KMS-11 (cell line): Measurements from ENCODE around the gene MS4A12.
"Not testable (repeated sequence)": the region's sequence is repeated elsewhere in the genome, so short reads cannot be mapped to it uniquely, and the experiment has no call there.

Experiments
- H2AFZ ChIP-seq: fragments of 200-600 bp; sonication (generic); 2 replicates; pipeline ENCODE4 v1.6.1; 2016; ENCODE audit warnings: antibody characterized with exemption, mixed run types, low read depth
- H3K27ac ChIP-seq: fragments of 200-600 bp; sonication (generic); 2 replicates; pipeline ENCODE4 v1.6.1; 2016; ENCODE audit warnings: mild to moderate bottlenecking, mixed run types
- H3K27me3 ChIP-seq: fragments of 200-600 bp; sonication (generic); 2 replicates; pipeline ENCODE4 v1.6.1; 2017; ENCODE audit warnings: mild to moderate bottlenecking, low read depth, mixed run types, moderate library complexity; ENCODE audit not compliant: insufficient read depth
- H3K36me3 ChIP-seq: fragments of 200-600 bp; sonication (generic); 2 replicates; pipeline ENCODE4 v1.6.1; 2017; ENCODE audit warnings: mild to moderate bottlenecking, mixed run types; ENCODE audit not compliant: insufficient read depth
- H3K4me1 ChIP-seq: fragments of 200-600 bp; sonication (generic); 2 replicates; pipeline ENCODE4 v1.6.1; 2016; ENCODE audit warnings: mild to moderate bottlenecking, low read depth, mixed run types; ENCODE audit not compliant: poor library complexity, severe bottlenecking
- H3K4me2 ChIP-seq: fragments of 200-600 bp; sonication (generic); 2 replicates; pipeline ENCODE4 v1.7.0; 2016; ENCODE audit warnings: mild to moderate bottlenecking, mixed run types
- H3K4me3 ChIP-seq: fragments of 200-600 bp; sonication (generic); IDR thresholded peaks from 2 replicates; pipeline ENCODE4 v1.6.1; 2017; ENCODE audit warnings: low read depth, low read length, mixed read lengths; ENCODE audit not compliant: insufficient read depth
- H3K79me2 ChIP-seq: fragments of 200-600 bp; sonication (generic); 2 replicates; pipeline ENCODE4 v1.6.1; 2016; ENCODE audit warnings: low read depth, mixed run types; ENCODE audit not compliant: insufficient read depth
- H3K9ac ChIP-seq: fragments of 200-600 bp; sonication (generic); 2 replicates; pipeline ENCODE4 v1.6.1; 2016; ENCODE audit warnings: mild to moderate bottlenecking, mixed run types
- H4K20me1 ChIP-seq: fragments of 200-600 bp; sonication (generic); 2 replicates; pipeline ENCODE4 v1.6.1; 2016; ENCODE audit warnings: mild to moderate bottlenecking, mixed run types; ENCODE audit not compliant: insufficient read depth
- TF ChIP-seq, protein P1 (sequence below): fragments of 200-600 bp; sonication (generic); conservative IDR thresholded peaks from 2 replicates; pipeline ENCODE4 v1.6.1; 2017; ENCODE audit warnings: low read depth, mild to moderate bottlenecking, antibody characterized with exemption, low read length, moderate library complexity, mixed read lengths

The MS4A12 gene

GRCh38 chr11:60528934-60529333 is 36.4 kb downstream of the MS4A12 start:
- Histone ChIP-seq H3K4me2 (no peak overlapping the region), H3K9ac (no peak overlapping the region)
- TF ChIP-seq, protein P1, sequence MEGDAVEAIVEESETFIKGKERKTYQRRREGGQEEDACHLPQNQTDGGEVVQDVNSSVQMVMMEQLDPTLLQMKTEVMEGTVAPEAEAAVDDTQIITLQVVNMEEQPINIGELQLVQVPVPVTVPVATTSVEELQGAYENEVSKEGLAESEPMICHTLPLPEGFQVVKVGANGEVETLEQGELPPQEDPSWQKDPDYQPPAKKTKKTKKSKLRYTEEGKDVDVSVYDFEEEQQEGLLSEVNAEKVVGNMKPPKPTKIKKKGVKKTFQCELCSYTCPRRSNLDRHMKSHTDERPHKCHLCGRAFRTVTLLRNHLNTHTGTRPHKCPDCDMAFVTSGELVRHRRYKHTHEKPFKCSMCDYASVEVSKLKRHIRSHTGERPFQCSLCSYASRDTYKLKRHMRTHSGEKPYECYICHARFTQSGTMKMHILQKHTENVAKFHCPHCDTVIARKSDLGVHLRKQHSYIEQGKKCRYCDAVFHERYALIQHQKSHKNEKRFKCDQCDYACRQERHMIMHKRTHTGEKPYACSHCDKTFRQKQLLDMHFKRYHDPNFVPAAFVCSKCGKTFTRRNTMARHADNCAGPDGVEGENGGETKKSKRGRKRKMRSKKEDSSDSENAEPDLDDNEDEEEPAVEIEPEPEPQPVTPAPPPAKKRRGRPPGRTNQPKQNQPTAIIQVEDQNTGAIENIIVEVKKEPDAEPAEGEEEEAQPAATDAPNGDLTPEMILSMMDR, result no peak

DNA sequence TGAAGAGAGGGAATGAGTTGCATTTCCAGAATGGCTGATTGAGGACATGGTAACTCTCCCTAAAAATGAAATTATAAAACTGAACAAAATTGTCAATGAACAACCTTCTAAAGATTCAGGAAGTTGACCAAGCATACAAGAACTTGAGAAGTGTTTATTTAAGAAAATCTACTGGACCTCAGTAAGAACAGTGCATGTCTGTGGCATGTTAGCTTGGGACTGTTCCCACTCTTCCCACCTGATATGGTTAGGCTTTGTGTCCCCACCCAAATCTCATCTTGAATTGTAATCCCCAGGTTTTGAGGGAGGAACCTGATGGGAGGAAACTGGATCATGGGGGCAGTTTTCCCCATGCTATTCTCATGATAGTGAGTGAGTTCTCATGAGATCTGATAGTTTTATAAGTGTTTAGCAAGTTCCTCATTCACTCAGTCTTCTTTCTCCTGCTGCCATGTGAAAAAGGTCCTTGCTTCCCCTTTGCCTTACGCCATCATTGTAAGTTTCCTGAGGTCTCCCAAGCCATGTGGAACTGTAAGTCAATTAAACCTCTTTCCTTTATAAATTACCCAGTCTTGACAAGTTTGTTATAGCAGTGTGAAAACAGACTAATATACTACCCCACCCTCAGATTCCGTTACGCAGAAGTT is 38.0 kb downstream of the MS4A12 start:
- no peaks in the 10 kb centered on the region for H3K4me1 ChIP-seq
- H4K20me1 ChIP-seq, result no peaks in the 10 kb centered on the region
- H3K4me2 ChIP-seq, result no peak overlapping the region
- no peak overlapping the region for H3K4me3 ChIP-seq
- TF ChIP-seq, protein P1, result no peak
- no peaks in the 10 kb centered on the region for H3K27me3 ChIP-seq
- H3K36me3 ChIP-seq, result no peaks in the 10 kb centered on the region
- H3K79me2 ChIP-seq, result no peaks in the 10 kb centered on the region
- H2AFZ ChIP-seq, result no peak overlapping the region
- no peak overlapping the region for H3K27ac ChIP-seq
- H3K9ac ChIP-seq, result no peak overlapping the region

More at GRCh38 chr11:60528934-60529333, 36.4 kb downstream of the MS4A12 start:
- Histone ChIP-seq H3K79me2 (no peaks in the 10 kb centered on the region), H2AFZ (no peak overlapping the region), H3K4me3 (no peak overlapping the region), H3K36me3 (no peaks in the 10 kb centered on the region), H3K27me3 (no peaks in the 10 kb centered on the region), H3K4me1 (no peaks in the 10 kb centered on the region), H3K27ac (no peak overlapping the region), H4K20me1 (no peaks in the 10 kb centered on the region)

DNA sequence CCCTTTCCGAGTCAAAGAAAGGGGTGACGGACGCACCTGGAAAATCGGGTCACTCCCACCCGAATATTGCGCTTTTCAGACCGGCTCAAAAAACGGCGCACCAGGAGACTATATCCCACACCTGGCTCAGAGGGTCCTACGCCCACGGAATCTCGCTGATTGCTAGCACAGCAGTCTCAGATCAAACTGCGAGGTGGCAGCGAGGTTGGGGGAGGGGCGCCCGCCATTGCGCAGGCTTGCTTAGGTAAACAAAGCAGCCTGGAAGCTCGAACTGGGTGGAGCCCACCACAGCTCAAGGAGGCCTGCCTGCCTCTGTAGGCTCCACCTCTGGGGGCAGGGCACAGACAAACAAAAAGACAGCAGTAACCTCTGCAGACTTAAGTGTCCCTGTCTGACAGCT is 39.8 kb downstream of the MS4A12 start:
- not testable (repeated sequence) for H4K20me1 ChIP-seq, H3K79me2 ChIP-seq, H3K4me3 ChIP-seq, H3K27ac ChIP-seq, H3K9ac ChIP-seq, H2AFZ ChIP-seq, H3K27me3 ChIP-seq, H3K4me1 ChIP-seq, H3K36me3 ChIP-seq, H3K4me2 ChIP-seq

DNA sequence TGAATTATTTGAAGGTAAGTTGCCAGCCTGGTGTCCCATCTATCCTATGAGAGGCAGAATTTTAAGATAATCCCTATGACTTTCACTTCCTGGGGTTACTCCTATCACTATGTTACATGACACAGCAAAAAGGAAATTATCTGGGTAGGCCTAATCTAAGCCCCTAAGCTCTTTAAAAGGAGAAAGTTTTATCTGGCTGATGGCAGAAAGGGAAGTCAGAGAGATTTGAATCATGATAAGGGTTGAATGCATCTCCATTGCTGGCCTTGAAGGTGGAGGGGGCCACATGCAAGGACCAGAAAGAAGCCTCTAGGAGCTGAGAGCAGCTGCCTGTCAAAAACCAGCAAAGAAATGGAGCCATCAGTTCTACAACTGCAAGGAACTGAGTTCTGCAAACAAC is 46.0 kb downstream of the MS4A12 start:
- H3K9ac ChIP-seq, H3K4me3 ChIP-seq, H3K36me3 ChIP-seq, H4K20me1 ChIP-seq, H3K79me2 ChIP-seq, H2AFZ ChIP-seq, H3K27ac ChIP-seq, H3K27me3 ChIP-seq, H3K4me1 ChIP-seq, H3K4me2 ChIP-seq: not testable (repeated sequence)

DNA sequence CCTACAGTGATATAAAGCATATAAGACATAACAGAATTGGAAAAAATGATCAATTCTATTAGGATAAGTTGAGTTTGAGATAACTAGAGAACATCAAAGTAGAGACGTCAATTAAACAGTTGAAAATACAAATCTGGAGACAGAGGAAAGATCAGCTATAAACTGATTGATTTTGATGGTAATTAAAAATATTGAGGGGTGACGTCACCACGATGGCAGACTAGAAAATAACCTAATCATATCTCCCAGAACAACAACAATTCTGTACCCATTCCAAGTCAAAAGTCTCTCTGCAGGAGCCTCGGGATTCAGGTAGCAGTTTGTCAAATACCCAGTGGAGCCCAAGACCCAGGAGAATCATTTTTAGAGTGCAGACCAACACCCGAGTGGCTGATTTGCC is 51.5 kb downstream of the MS4A12 start:
- H3K27ac ChIP-seq, result no peak overlapping the region
- no peak overlapping the region for H2AFZ ChIP-seq
- H3K36me3 ChIP-seq, result no peaks in the 10 kb centered on the region
- H3K27me3 ChIP-seq, result no peaks in the 10 kb centered on the region
- no peaks in the 10 kb centered on the region for H3K79me2 ChIP-seq
- H3K9ac ChIP-seq, result no peak overlapping the region
- TF ChIP-seq, protein P1, result no peak
- no peak overlapping the region for H3K4me2 ChIP-seq
- no peaks in the 10 kb centered on the region for H4K20me1 ChIP-seq
- no peak overlapping the region for H3K4me3 ChIP-seq
- no peaks in the 10 kb centered on the region for H3K4me1 ChIP-seq
